ENCODE data around the gene PARP9. TPM values are rescaled to one million over a fixed set of nuclear protein-coding genes. Genes with fewer than 3 reads are reported as not detected.

Gene PARP9
- total and polyA plus RNA-seq, 2 of the 4 experiments (the other 2 are of a cell fraction): 6.7 to 7.7 TPM

DNA sequence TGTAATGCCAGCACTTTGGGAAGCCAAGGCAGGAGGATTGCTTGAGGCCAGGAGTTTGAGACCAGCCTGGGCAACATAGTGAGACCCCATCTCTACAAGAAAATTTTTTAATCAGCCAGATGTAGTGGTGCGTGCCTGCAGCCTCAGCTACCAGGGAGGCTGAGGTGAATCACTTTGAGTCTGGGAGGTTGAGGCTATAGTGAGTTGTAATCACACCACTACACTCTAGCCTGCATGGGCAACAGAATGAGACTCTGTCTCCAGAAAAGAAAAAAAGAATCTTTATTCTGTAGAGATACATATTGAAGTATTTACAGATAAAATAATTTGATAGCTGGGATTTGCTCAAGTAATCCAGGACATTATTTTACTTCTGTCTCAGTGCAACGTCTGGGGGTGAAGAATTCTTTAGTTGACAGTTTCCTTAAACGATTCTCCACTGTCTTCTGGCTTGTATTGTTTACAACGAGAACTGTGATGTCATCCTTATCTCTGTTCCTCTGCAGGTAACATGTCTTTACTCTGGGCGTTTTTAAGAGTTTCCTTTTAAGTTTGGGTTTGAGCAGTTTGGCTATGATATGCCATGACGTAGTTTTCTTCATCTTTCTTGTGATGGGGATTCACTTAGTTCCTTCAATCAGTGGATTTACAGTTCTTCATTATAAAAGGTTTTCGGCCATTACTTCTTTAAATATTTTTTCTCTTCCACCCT, 75.7 kb downstream of the PARP9 start:
- H3K23ac ChIP-seq (ENCODE audit: low read depth, low read length): no peak overlapping the region
- peaks cover 2% of the 10 kb centered on the region; the same call in 1 of the 2 replicates for H3K9me1 ChIP-seq (ENCODE audit: insufficient read depth, low read length)
- no peaks in the 10 kb centered on the region for H3K9me3 ChIP-seq (ENCODE audit: control insufficient read depth, insufficient read depth, low read length)
- no peak overlapping the region for H3K4me3 ChIP-seq (ENCODE audit: insufficient read depth, low read depth, low read length)
- H4K91ac ChIP-seq (ENCODE audit: insufficient read depth, low read depth, low read length): no peak overlapping the region
- no peak overlapping the region for H3K56ac ChIP-seq (ENCODE audit: extremely low read depth, insufficient read depth, low read length)
- no TSS peak for BruUV-seq (replicated peaks)
- WGBS, 2 experiments (ENCODE audit: extremely low coverage in 2 of 2, insufficient read length in 1 of 2): no CpG with 5 or more reads among the region's 7 CpGs
- no peak overlapping the region for H2BK15ac ChIP-seq (ENCODE audit: low read depth, low read length)
- H2AK5ac ChIP-seq (ENCODE audit: low read depth, low read length): no peak overlapping the region
- ChIA-PET POLR2A (ENCODE audit: unreplicated experiment) (no interaction called here), CTCF (no interaction called here)
- no peak overlapping the region for H3K4ac ChIP-seq (ENCODE audit: low read depth, low read length)
- ATAC-seq (ENCODE audit: low read depth): no peak
- H3K4me2 ChIP-seq (ENCODE audit: low read depth, low read length): no peak overlapping the region
- H3K4me1 ChIP-seq (ENCODE audit: control insufficient read depth, insufficient read depth, low read length): peaks cover under 1% of the 10 kb centered on the region; the same call in 1 of the 2 replicates
- no peak overlapping the region for H3K27ac ChIP-seq (ENCODE audit: insufficient read depth, low read length)
- no peak overlapping the region for H3K18ac ChIP-seq (ENCODE audit: low read depth, low read length)
- H4K8ac ChIP-seq (ENCODE audit: low read depth in 2 of 2, low read length in 2 of 2): no peak overlapping the region
- no peaks in the 10 kb centered on the region for H3K27me3 ChIP-seq (ENCODE audit: control insufficient read depth, insufficient read depth, low read length)
- DNase-seq: no peak
- no peak overlapping the region for H3K14ac ChIP-seq (replicated peaks; ENCODE audit: low read depth, low read length)
- H3K9ac ChIP-seq (ENCODE audit: low read depth, low read length): no peak overlapping the region
- in situ Hi-C loops (cut with MboI; ENCODE audit: low sequenced_read_pairs) (no loop called here), dilution Hi-C loops (cut with HindIII; ENCODE audit: low sequenced_read_pairs, unreplicated experiment) (no loop called here), intact Hi-C loops (cut with micrococcal nuclease) (no loop called here)
- no peak overlapping the region for H4K5ac ChIP-seq (ENCODE audit: low read depth, low read length)
- H2BK20ac ChIP-seq (ENCODE audit: low read depth, low read length): no peak overlapping the region
- H2AFZ ChIP-seq (replicated peaks; ENCODE audit: low read length, poor library complexity): no peak overlapping the region
- TF ChIP-seq RCOR1 (IDR thresholded peaks at IDR 0.05; ENCODE audit: insufficient replicate concordance, low read length): no peak
- TF ChIP-seq, protein P1, sequence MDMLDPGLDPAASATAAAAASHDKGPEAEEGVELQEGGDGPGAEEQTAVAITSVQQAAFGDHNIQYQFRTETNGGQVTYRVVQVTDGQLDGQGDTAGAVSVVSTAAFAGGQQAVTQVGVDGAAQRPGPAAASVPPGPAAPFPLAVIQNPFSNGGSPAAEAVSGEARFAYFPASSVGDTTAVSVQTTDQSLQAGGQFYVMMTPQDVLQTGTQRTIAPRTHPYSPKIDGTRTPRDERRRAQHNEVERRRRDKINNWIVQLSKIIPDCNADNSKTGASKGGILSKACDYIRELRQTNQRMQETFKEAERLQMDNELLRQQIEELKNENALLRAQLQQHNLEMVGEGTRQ (IDR thresholded peaks at IDR 0.05; ENCODE audit: low read depth, low read length): no peak
- peaks cover 32 to 64% of the 10 kb centered on the region in 2 experiments for H3K79me1 ChIP-seq (ENCODE audit: low read depth in 1 of 2, low read length in 2 of 2)
- peaks cover 3% of the 10 kb centered on the region for H3K36me3 ChIP-seq (ENCODE audit: control insufficient read depth, insufficient read depth, low read length)
- H2AK9ac ChIP-seq (replicated peaks; ENCODE audit: low read depth, low read length, poor library complexity): no peak overlapping the region
- H2BK5ac ChIP-seq (ENCODE audit: low read depth, low read length, poor library complexity, severe bottlenecking): no peak overlapping the region
- peaks cover 14% of the 10 kb centered on the region for H4K20me1 ChIP-seq (ENCODE audit: insufficient read depth, low read length)
- H2BK120ac ChIP-seq (ENCODE audit: low read depth, low read length): no peak overlapping the region

Data from IMR-90 (cell line).